ENCODE data around the gene FKBP5. TPM values are rescaled to one million over a fixed set of nuclear protein-coding genes. Genes with fewer than 3 reads are reported as not detected.

FKBP5 gene
- total and polyA plus RNA-seq, 2 of the 4 experiments (the other 2 are of a cell fraction), result 6.8 to 7.0 TPM

- no peak for DNase-seq
- BruUV-seq (replicated peaks), result no TSS peak
- H3K4me3 ChIP-seq (ENCODE audit: insufficient read depth, low read depth, low read length), result no peak overlapping the region
- H3K56ac ChIP-seq (ENCODE audit: extremely low read depth, insufficient read depth, low read length), result no peak overlapping the region
- no peak overlapping the region for H2AK5ac ChIP-seq (ENCODE audit: low read depth, low read length)
- H3K27ac ChIP-seq (ENCODE audit: insufficient read depth, low read length), result no peak overlapping the region
- H3K4me2 ChIP-seq (ENCODE audit: low read depth, low read length), result no peak overlapping the region
- dilution Hi-C loops (cut with HindIII; ENCODE audit: low sequenced_read_pairs, unreplicated experiment) (no loop called here), in situ Hi-C loops (cut with MboI; ENCODE audit: low sequenced_read_pairs) (no loop called here), intact Hi-C loops (cut with micrococcal nuclease) (no loop called here)
- ChIA-PET CTCF (no interaction called here), POLR2A (ENCODE audit: unreplicated experiment) (no interaction called here)
- H2AFZ ChIP-seq (replicated peaks; ENCODE audit: low read length, poor library complexity), result no peak overlapping the region
- H2BK15ac ChIP-seq (ENCODE audit: low read depth, low read length), result no peak overlapping the region
- no peak overlapping the region for H3K4ac ChIP-seq (ENCODE audit: low read depth, low read length)
- no peaks in the 10 kb centered on the region for H4K20me1 ChIP-seq (ENCODE audit: insufficient read depth, low read length)
- no peak overlapping the region for H2BK5ac ChIP-seq (ENCODE audit: low read depth, low read length, poor library complexity, severe bottlenecking)
- no peaks in the 10 kb centered on the region for H3K9me1 ChIP-seq (ENCODE audit: insufficient read depth, low read length)
- TF ChIP-seq MAFK (IDR thresholded peaks at IDR 0.05; ENCODE audit: low read depth, low read length) (no peak), NFE2L2 (IDR thresholded peaks at IDR 0.05; ENCODE audit: low read depth, low read length) (no peak), ELK1 (IDR thresholded peaks at IDR 0.05; ENCODE audit: borderline replicate concordance, low read depth, low read length) (no peak), SMC3 (IDR thresholded peaks at IDR 0.05; ENCODE audit: low read depth, low read length) (no peak), POLR2A (IDR thresholded peaks at IDR 0.05; ENCODE audit: low read depth, low read length) (no peak)
- no peaks in the 10 kb centered on the region for H3K27me3 ChIP-seq (ENCODE audit: control insufficient read depth, insufficient read depth, low read length)
- no peak overlapping the region for H4K8ac ChIP-seq (ENCODE audit: low read depth in 2 of 2, low read length in 2 of 2)
- H3K4me1 ChIP-seq (ENCODE audit: control insufficient read depth, insufficient read depth, low read length), result no peaks in the 10 kb centered on the region
- H3K79me1 ChIP-seq (ENCODE audit: low read depth in 1 of 2, low read length in 2 of 2), result 0 out of 4 replicates have a peak, but pooled peaks cover 0 to 4% of the 10 kb centered on the region in 2 experiments
- no peak overlapping the region for H3K18ac ChIP-seq (ENCODE audit: low read depth, low read length)
- H3K14ac ChIP-seq (replicated peaks; ENCODE audit: low read depth, low read length), result no peak overlapping the region
- no peak overlapping the region for H4K91ac ChIP-seq (ENCODE audit: insufficient read depth, low read depth, low read length)
- H4K5ac ChIP-seq (ENCODE audit: low read depth, low read length), result no peak overlapping the region
- H3K9ac ChIP-seq (ENCODE audit: low read depth, low read length), result no peak overlapping the region
- no peak overlapping the region for H2BK20ac ChIP-seq (ENCODE audit: low read depth, low read length)
- H3K23ac ChIP-seq (ENCODE audit: low read depth, low read length), result no peak overlapping the region
- H3K9me3 ChIP-seq (ENCODE audit: control insufficient read depth, insufficient read depth, low read length), result no peaks in the 10 kb centered on the region
- no CpG with 5 or more reads among the region's 3 CpGs for WGBS, 2 experiments (ENCODE audit: extremely low coverage in 2 of 2, insufficient read length in 1 of 2)
- H2AK9ac ChIP-seq (replicated peaks; ENCODE audit: low read depth, low read length, poor library complexity), result no peak overlapping the region
- no peak for ATAC-seq (ENCODE audit: low read depth)
- H3K36me3 ChIP-seq (ENCODE audit: control insufficient read depth, insufficient read depth, low read length), result no peaks in the 10 kb centered on the region
- H2BK120ac ChIP-seq (ENCODE audit: low read depth, low read length), result no peak overlapping the region
Observed at GRCh38 chr6:35651244-35651643, 37.5 kb downstream of the FKBP5 start.
